CD4-positive, alpha-beta memory T cell (primary cell): ENCODE data around the gene WDR54. TPM values are rescaled to one million over a fixed set of nuclear protein-coding genes. Genes with fewer than 3 reads are reported as not detected.

Source experiments
- CTCF ChIA-PET: fragments of 350-600 bp; sonication (Branson Sonifier 250); formaldehyde crosslinking; loops from one replicate; lab custom pipeline; 2021; ENCODE audit warnings: inconsistent platforms; ENCODE audit not compliant: partially characterized antibody; lab: Charles Lee
- POLR2A ChIA-PET: fragments of 350-600 bp; sonication (Branson Sonifier 250); formaldehyde crosslinking; loops from one replicate; lab custom pipeline; 2021; ENCODE audit not compliant: partially characterized antibody; lab: Charles Lee
- DNase-seq, 5 donors: peaks; one replicate each; pipeline versions ENCODE4 v3.0.0 to v3.0.0-alpha.2; 2020 to 2022; ENCODE audit warnings: mixed read lengths in 1 of 5
- H3K27ac ChIP-seq: one replicate; pipeline ENCODE4 v1.7.0; 2013; ENCODE audit warnings: low read depth, low read length
- H3K27me3 ChIP-seq: 2 replicates; pipeline ENCODE4 v1.7.0; 2013; ENCODE audit warnings: mild to moderate bottlenecking, low read length, moderate library complexity; ENCODE audit not compliant: insufficient read depth
- H3K36me3 ChIP-seq: 2 replicates; pipeline ENCODE4 v1.7.0; 2013; ENCODE audit warnings: mild to moderate bottlenecking, low read length, moderate library complexity; ENCODE audit not compliant: insufficient read depth
- H3K4me1 ChIP-seq: 2 replicates; pipeline ENCODE4 v1.7.0; 2013; ENCODE audit warnings: mild to moderate bottlenecking, low read length, moderate library complexity; ENCODE audit not compliant: insufficient read depth
- H3K4me3 ChIP-seq, 2 donors: one replicate each; pipeline ENCODE4 v1.7.0; 2013; ENCODE audit warnings: low read length in 2 of 2, mild to moderate bottlenecking in 1 of 2
- H3K9me3 ChIP-seq, 2 donors: one replicate each; pipeline ENCODE4 v1.7.0; 2013; ENCODE audit warnings: low read length in 2 of 2, control low read depth in 1 of 2; ENCODE audit not compliant: control insufficient read depth in 1 of 2
- H3K27ac Mint-ChIP-seq, 7 donors: one replicate each; pipeline ENCODE4 v1.8.0; 2020 to 2021; ENCODE audit warnings: mixed read lengths in 7 of 7, mild to moderate bottlenecking in 6 of 7, inconsistent platforms in 3 of 7, moderate library complexity in 3 of 7
- H3K27me3 Mint-ChIP-seq, 2 donors: one replicate each; pipeline ENCODE4 v1.8.0; 2020 to 2021; ENCODE audit warnings: mixed read lengths in 2 of 2
- H3K36me3 Mint-ChIP-seq, 2 donors: one replicate each; pipeline ENCODE4 v1.8.0; 2020 to 2021; ENCODE audit warnings: mixed read lengths in 2 of 2, inconsistent platforms in 1 of 2, mild to moderate bottlenecking in 1 of 2
- H3K4me1 Mint-ChIP-seq, 4 donors: one replicate each; pipeline ENCODE4 v1.8.0; 2020 to 2021; ENCODE audit warnings: mixed read lengths in 4 of 4, mild to moderate bottlenecking in 1 of 4
- H3K4me3 Mint-ChIP-seq, 8 donors: one replicate each; pipeline ENCODE4 v1.8.0; 2020 to 2021; ENCODE audit warnings: mixed read lengths in 8 of 8, mild to moderate bottlenecking in 7 of 8, moderate library complexity in 6 of 8, inconsistent platforms in 3 of 8
- H3K9me3 Mint-ChIP-seq, 8 donors: one replicate each; pipeline ENCODE4 v1.8.0; 2020 to 2021; ENCODE audit warnings: mixed read lengths in 8 of 8, mild to moderate bottlenecking in 5 of 8, inconsistent platforms in 3 of 8, moderate library complexity in 1 of 8
- intact Hi-C: fragments of 100-400 bp; cut with micrococcal nuclease; formaldehyde crosslinking; loops from one replicate; pipeline ENCODE4 v1.15.1; 2023
- polyA plus RNA-seq, 2 donors: library from polyadenylated mRNA; unstranded; fragments of 300-500 nt; fragmentation: Illumina TruSeq; gene quantifications; one replicate each; pipeline ENCODE4 v1.2.3, GENCODE V29; 2021
- total RNA-seq, 2 experiments: library from RNA; stranded (reverse); gene quantifications; one replicate each; pipeline ENCODE4 v1.2.3, GENCODE V29; 2021

Gene WDR54
- total and polyA plus RNA-seq, 4 experiments from 2014 or later, result 36.3 to 107 (median 48.6) TPM

DNA sequence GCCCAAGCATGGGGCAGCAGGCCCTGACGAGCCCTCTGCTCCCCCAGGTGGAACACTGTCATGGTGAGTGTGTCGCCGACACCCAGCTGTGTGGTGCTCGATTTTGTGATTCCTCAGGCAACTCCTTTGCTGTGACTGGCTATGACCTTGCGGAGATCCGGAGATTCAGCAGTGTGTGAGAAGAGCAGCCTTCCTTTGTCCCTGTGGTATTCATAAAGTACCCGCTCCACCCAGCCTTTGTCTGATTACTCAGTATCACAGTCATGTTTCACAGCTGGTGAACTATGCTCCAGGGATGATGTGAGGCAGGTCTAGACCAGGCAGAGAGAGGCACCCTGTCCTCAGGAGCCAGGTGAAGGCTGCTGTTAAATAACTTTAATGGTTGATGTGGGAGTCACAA is 4.0 kb downstream of the WDR54 start:
- no peak for DNase-seq
- H3K4me1 ChIP-seq, result peaks cover 11% of the 10 kb centered on the region
- no peak overlapping the region for H3K4me3 Mint-ChIP-seq
- H3K27ac ChIP-seq, result no peak overlapping the region
- no peaks in the 10 kb centered on the region for H3K27me3 Mint-ChIP-seq
- no peaks in the 10 kb centered on the region for H3K27me3 ChIP-seq
- H3K4me3 ChIP-seq, result no peak overlapping the region
- POLR2A ChIA-PET, result interaction anchor here (0.5 kb wide), 1 partner anchor 25 kb away, joined by 3 read pairs; no protein-coding TSS in a partner anchor
- H3K9me3 ChIP-seq, result no peaks in the 10 kb centered on the region
- H3K4me1 Mint-ChIP-seq, result peaks cover 7 to 22% (median 15%) of the 10 kb centered on the region in 4 donors
- H3K36me3 Mint-ChIP-seq, result peaks cover 9 to 16% of the 10 kb centered on the region in 2 donors
- H3K27ac Mint-ChIP-seq, result peak overlapping the region in 3 of 7 donors; percentile 47 to 61 (median 60)
- no peaks in the 10 kb centered on the region for H3K36me3 ChIP-seq
- intact Hi-C loops, result no loop called here
- CTCF ChIA-PET, result interaction anchor here (1.0 kb wide), 1 partner anchor 19 kb away, joined by 3 read pairs; no protein-coding TSS in a partner anchor
- H3K9me3 Mint-ChIP-seq, result peaks cover 0 to 1% (median 0%) of the 10 kb centered on the region in 8 donors

GRCh38 chr2:74426181-74426758 is 4.7 kb downstream of the WDR54 start:
- Histone ChIP-seq H3K27ac (no peak overlapping the region), H3K36me3 (no peaks in the 10 kb centered on the region), H3K4me3 (no peak overlapping the region), H3K27me3 (no peaks in the 10 kb centered on the region), H3K9me3 (no peaks in the 10 kb centered on the region), H3K4me1 (peaks cover 4% of the 10 kb centered on the region)
- Mint-ChIP-seq H3K36me3 (peaks cover 9 to 16% of the 10 kb centered on the region in 2 donors), H3K4me3 (no peak overlapping the region), H3K27me3 (no peaks in the 10 kb centered on the region), H3K4me1 (peaks cover 4 to 17% (median 11%) of the 10 kb centered on the region in 4 donors), H3K9me3 (peaks cover 0 to 1% (median 0%) of the 10 kb centered on the region in 8 donors), H3K27ac (no peak overlapping the region)
- intact Hi-C loops, result no loop called here
- CTCF ChIA-PET, result no interaction called here
- no peak for DNase-seq
- POLR2A ChIA-PET, result interaction anchor here (1.0 kb wide), 1 partner anchor 28 kb away, joined by 3 read pairs; the partner anchor contains the start of gene INO80B

GRCh38 chr2:74427551-74427950 is 6.0 kb downstream of the WDR54 start:
- H3K4me3 Mint-ChIP-seq, result no peak overlapping the region
- H3K36me3 Mint-ChIP-seq, result peaks cover 9 to 13% of the 10 kb centered on the region in 2 donors
- CTCF ChIA-PET, result no interaction called here
- Histone ChIP-seq H3K36me3 (no peaks in the 10 kb centered on the region), H3K27me3 (no peaks in the 10 kb centered on the region), H3K4me1 (no peaks in the 10 kb centered on the region), H3K27ac (no peak overlapping the region), H3K9me3 (no peaks in the 10 kb centered on the region), H3K4me3 (no peak overlapping the region)
- POLR2A ChIA-PET, result interaction anchor here (1.4 kb wide), 1 partner anchor 45 kb away, joined by 3 read pairs; the partner anchor contains the start of gene MRPL53
- peaks cover 4 to 6% (median 5%) of the 10 kb centered on the region in 4 donors for H3K4me1 Mint-ChIP-seq
- DNase-seq, result no peak
- intact Hi-C loops, result no loop called here
- H3K27me3 Mint-ChIP-seq, result no peaks in the 10 kb centered on the region
- H3K9me3 Mint-ChIP-seq, result peaks cover 0 to 1% (median 0%) of the 10 kb centered on the region in 8 donors
- peak overlapping the region in 3 of 7 donors; percentile 5 to 80 (median 72) for H3K27ac Mint-ChIP-seq

DNA sequence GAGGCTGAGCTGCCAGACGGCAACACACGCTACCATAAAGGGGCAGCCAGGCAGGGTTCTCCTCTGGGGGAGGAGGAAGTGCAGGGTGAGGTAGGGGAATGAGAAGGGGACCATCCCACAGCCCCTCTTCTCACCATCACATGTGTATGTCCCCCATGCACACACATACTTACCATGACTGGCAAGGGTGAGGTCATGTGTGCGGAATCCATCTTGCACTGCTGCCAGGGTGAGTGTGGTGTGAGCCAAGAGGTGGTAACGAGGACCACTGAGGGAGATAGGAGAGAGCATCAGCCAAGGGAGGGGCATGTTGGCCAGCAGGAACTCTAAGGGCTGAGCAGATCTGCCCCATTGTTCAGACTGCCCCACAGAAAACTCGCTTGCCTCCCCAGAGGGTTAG is 7.1 kb downstream of the WDR54 start:
- H3K4me3 Mint-ChIP-seq, result no peak overlapping the region

DNA sequence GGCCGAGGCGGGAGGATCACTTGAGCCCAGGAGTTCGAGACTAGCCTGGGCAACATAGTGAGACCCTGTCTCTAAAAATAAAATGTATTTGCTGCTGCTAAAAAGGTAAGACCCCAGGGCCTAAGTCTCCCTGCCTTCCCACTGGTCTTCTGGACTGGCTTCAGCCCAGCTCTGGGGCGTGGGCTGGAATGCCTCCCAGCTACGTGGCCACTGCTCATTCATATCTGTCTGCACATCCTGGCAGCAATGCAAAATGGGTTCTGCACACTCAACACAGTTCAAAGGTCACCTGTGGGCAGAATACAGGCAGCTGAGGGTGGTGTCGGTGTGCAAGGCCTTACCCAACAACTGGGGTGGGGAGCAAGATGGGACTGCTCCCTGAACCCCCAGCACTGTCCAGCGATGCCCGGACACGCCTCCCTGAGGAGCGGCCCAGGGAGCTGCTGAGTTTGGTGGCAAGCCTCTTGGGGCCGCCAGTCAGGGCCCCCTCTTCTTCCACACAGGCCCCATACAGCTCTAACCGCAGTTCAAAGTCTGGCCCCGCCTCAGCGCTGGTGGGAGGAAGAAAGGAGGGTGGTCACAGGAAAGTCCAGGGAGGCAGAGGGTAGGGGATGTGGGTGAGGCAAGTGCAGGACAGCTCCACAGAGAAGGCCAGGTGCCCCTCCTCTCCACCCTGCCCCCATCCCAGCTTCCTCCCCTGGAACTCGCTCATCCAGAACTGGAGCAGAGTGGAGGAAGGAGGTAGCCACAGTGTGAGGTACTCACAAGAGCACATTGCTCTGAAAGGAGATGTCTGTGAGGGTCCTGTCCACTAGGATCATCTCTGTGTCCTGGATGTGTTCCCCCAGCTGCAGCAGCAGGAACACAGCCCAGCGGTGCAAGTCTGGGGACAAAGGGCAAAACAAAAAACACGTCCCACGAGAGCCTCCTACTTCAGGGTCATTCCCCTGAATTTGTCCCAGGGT is 8.2 kb downstream of the WDR54 start:
- H3K27me3 ChIP-seq, result no peaks in the 10 kb centered on the region
- intact Hi-C loops, result no loop called here
- H3K4me3 ChIP-seq, result no peak overlapping the region
- Mint-ChIP-seq H3K9me3 (peaks cover 0 to 1% (median 0%) of the 10 kb centered on the region in 8 donors), H3K27me3 (no peaks in the 10 kb centered on the region), H3K27ac (peak overlapping the region in 1 of 7 donors; percentile 68), H3K4me3 (no peak overlapping the region), H3K4me1 (no peaks in the 10 kb centered on the region), H3K36me3 (peaks cover 8 to 13% of the 10 kb centered on the region in 2 donors)
- ChIA-PET CTCF (no interaction called here), POLR2A (interaction anchor here (1.6 kb wide), 1 partner anchor 39 kb away, joined by 3 read pairs; no protein-coding TSS in a partner anchor)
- no peak overlapping the region for H3K27ac ChIP-seq
- no peak for DNase-seq
- H3K9me3 ChIP-seq, result no peaks in the 10 kb centered on the region
- H3K36me3 ChIP-seq, result no peaks in the 10 kb centered on the region
- no peaks in the 10 kb centered on the region for H3K4me1 ChIP-seq

More for the DNA sequence above, 7.1 kb downstream of the WDR54 start:
- POLR2A ChIA-PET, result interaction anchor here (1.4 to 1.6 kb wide), 2 partner anchors 38 to 44 kb away, joined by 3 read pairs; partner anchors contain the start of gene MRPL53
- Mint-ChIP-seq H3K9me3 (peaks cover 0 to 1% (median 0%) of the 10 kb centered on the region in 8 donors), H3K27ac (peak overlapping the region in 1 of 7 donors; percentile 56), H3K4me1 (no peaks in the 10 kb centered on the region), H3K36me3 (peaks cover 9 to 13% of the 10 kb centered on the region in 2 donors), H3K27me3 (no peaks in the 10 kb centered on the region)
- no peaks in the 10 kb centered on the region for H3K27me3 ChIP-seq
- no peaks in the 10 kb centered on the region for H3K36me3 ChIP-seq
- no peak for DNase-seq
- CTCF ChIA-PET, result no interaction called here
- no peaks in the 10 kb centered on the region for H3K4me1 ChIP-seq
- intact Hi-C loops, result no loop called here
- no peak overlapping the region for H3K27ac ChIP-seq
- no peak overlapping the region for H3K4me3 ChIP-seq
- H3K9me3 ChIP-seq, result no peaks in the 10 kb centered on the region

GRCh38 chr2:74430502-74430901 is 9.0 kb downstream of the WDR54 start:
- no peaks in the 10 kb centered on the region for H3K4me1 Mint-ChIP-seq
- intact Hi-C loops, result no loop called here
- peaks cover 0 to 1% (median 0%) of the 10 kb centered on the region in 8 donors for H3K9me3 Mint-ChIP-seq
- CTCF ChIA-PET, result no interaction called here
- H3K4me1 ChIP-seq, result no peaks in the 10 kb centered on the region
- H3K27ac Mint-ChIP-seq, result peak overlapping the region in 1 of 7 donors; percentile 68
- DNase-seq, result no peak
- H3K27me3 ChIP-seq, result no peaks in the 10 kb centered on the region
- no peaks in the 10 kb centered on the region for H3K27me3 Mint-ChIP-seq
- POLR2A ChIA-PET, result interaction anchor here (1.6 kb wide), 1 partner anchor 40 kb away, joined by 3 read pairs; no protein-coding TSS in a partner anchor
- H3K27ac ChIP-seq, result no peak overlapping the region
- no peaks in the 10 kb centered on the region for H3K36me3 ChIP-seq
- H3K36me3 Mint-ChIP-seq, result peaks cover 4 to 6% of the 10 kb centered on the region in 2 donors
- H3K4me3 Mint-ChIP-seq, result no peak overlapping the region
- H3K9me3 ChIP-seq, result no peaks in the 10 kb centered on the region
- H3K4me3 ChIP-seq, result no peak overlapping the region
